ENCODE results near the gene HNRNPUL2.
"Not testable (repeated sequence)": the region's sequence is repeated elsewhere in the genome, so short reads cannot be mapped to it uniquely, and the experiment has no call there.

- TF ChIP-seq CTCF (IDR thresholded peaks at IDR 0.05; ENCODE audit: low read depth, low read length, poor library complexity, severe bottlenecking); EZH2phosphoT487 (IDR thresholded peaks at IDR 0.05; ENCODE audit: borderline replicate concordance, low read length): not testable (repeated sequence)
Observed at GRCh38 chr11:62703921-62704320, 23.3 kb downstream of the HNRNPUL2 start.
